Mesenchymal stem cell (in vitro differentiated cells and primary cell): ENCODE measurements around the gene C19orf12.

Experiments
- DNase-seq: peaks from one replicate; pipeline ENCODE4 v3.0.0-alpha.2; 2013
- H2AFZ ChIP-seq: one replicate; pipeline ENCODE4 v1.6.1; 2013; ENCODE audit warnings: low read depth, mild to moderate bottlenecking, control low read depth, inconsistent platforms, low read length, moderate library complexity
- H2AK5ac ChIP-seq: 2 replicates; pipeline ENCODE4 v1.6.1; 2013; ENCODE audit warnings: low read length, moderate library complexity, mild to moderate bottlenecking, inconsistent platforms; ENCODE audit not compliant: severe bottlenecking
- H2BK120ac ChIP-seq: one replicate; pipeline ENCODE4 v1.6.1; 2013; ENCODE audit warnings: low read depth, mild to moderate bottlenecking, inconsistent platforms, low read length, moderate library complexity
- H2BK12ac ChIP-seq, 2 experiments: one replicate each; pipeline ENCODE4 v1.6.1; 2013; ENCODE audit warnings: inconsistent platforms in 2 of 2, low read length in 2 of 2, mild to moderate bottlenecking in 2 of 2, moderate library complexity in 2 of 2, control low read depth in 1 of 2
- H2BK15ac ChIP-seq: one replicate; pipeline ENCODE4 v1.6.1; 2013; ENCODE audit warnings: mild to moderate bottlenecking, low read depth, inconsistent platforms; ENCODE audit not compliant: poor library complexity, severe bottlenecking
- H2BK5ac ChIP-seq: 2 replicates; pipeline ENCODE4 v1.6.1; 2013; ENCODE audit warnings: low read depth, mild to moderate bottlenecking, low read length, control low read depth, inconsistent platforms; ENCODE audit not compliant: poor library complexity, severe bottlenecking
- H3K14ac ChIP-seq, 2 experiments: one replicate each; pipeline ENCODE4 v1.6.1; 2013; ENCODE audit warnings: inconsistent platforms in 2 of 2, low read length in 2 of 2, control low read depth in 1 of 2, mild to moderate bottlenecking in 1 of 2, moderate library complexity in 1 of 2
- H3K18ac ChIP-seq, 2 experiments: one replicate each; pipeline ENCODE4 v1.6.1; 2013; ENCODE audit warnings: inconsistent platforms in 2 of 2, low read length in 2 of 2, control low read depth in 1 of 2, low read depth in 1 of 2, mild to moderate bottlenecking in 1 of 2
- H3K23ac ChIP-seq, 2 experiments: one replicate each; pipeline ENCODE4 v1.6.1; 2013; ENCODE audit warnings: inconsistent platforms in 2 of 2, low read length in 2 of 2, mild to moderate bottlenecking in 2 of 2, moderate library complexity in 2 of 2, control low read depth in 1 of 2
- H3K27ac ChIP-seq: 2 replicates; pipeline ENCODE4 v1.5.1; 2013; ENCODE audit warnings: mild to moderate bottlenecking, moderate library complexity, low read length, control low read depth, inconsistent platforms; ENCODE audit not compliant: poor library complexity, severe bottlenecking
- H3K27me3 ChIP-seq, 2 experiments: 2 replicates each; pipeline versions ENCODE4 v1.6.1 to v1.7.0; 2013; ENCODE audit warnings: low read length in 2 of 2, mild to moderate bottlenecking in 2 of 2, moderate library complexity in 2 of 2, control low read depth in 1 of 2, inconsistent platforms in 1 of 2; ENCODE audit not compliant: control insufficient read depth in 1 of 2, insufficient read depth in 1 of 2
- H3K36me3 ChIP-seq, 2 experiments: 2 replicates each; pipeline versions ENCODE4 v1.6.1 to v1.7.0; 2013; ENCODE audit warnings: low read length in 2 of 2, control low read depth in 1 of 2, inconsistent platforms in 1 of 2, low read depth in 1 of 2, mild to moderate bottlenecking in 1 of 2; ENCODE audit not compliant: insufficient read depth in 2 of 2, control insufficient read depth in 1 of 2
- H3K4ac ChIP-seq, 2 experiments: one replicate each; pipeline ENCODE4 v1.6.1; 2013; ENCODE audit warnings: inconsistent platforms in 2 of 2, low read length in 2 of 2, mild to moderate bottlenecking in 2 of 2, moderate library complexity in 2 of 2, control low read depth in 1 of 2, low read depth in 1 of 2
- H3K4me1 ChIP-seq: 2 replicates; pipeline ENCODE4 v1.6.1; 2013; ENCODE audit warnings: low read depth, low read length, control low read depth; ENCODE audit not compliant: control insufficient read depth, insufficient read depth
- H3K4me2 ChIP-seq: 2 replicates; pipeline ENCODE4 v1.6.1; 2013; ENCODE audit warnings: low read length, mild to moderate bottlenecking, inconsistent platforms; ENCODE audit not compliant: poor library complexity, severe bottlenecking
- H3K4me3 ChIP-seq, 2 experiments: 2 replicates each; pipeline versions ENCODE4 v1.5.1 to v1.7.0; 2013; ENCODE audit warnings: low read length in 2 of 2, mild to moderate bottlenecking in 2 of 2, control low read depth in 1 of 2, low read depth in 1 of 2; ENCODE audit not compliant: insufficient read depth in 1 of 2
- H3K79me1 ChIP-seq: replicated peaks from 2 replicates; pipeline ENCODE4 v1.6.1; 2013; ENCODE audit warnings: mild to moderate bottlenecking, control low read depth, low read length, inconsistent platforms; ENCODE audit not compliant: poor library complexity, severe bottlenecking
- H3K9ac ChIP-seq: 2 replicates; pipeline ENCODE4 v1.7.0; 2013; ENCODE audit warnings: mild to moderate bottlenecking, low read length, moderate library complexity
- H3K9me3 ChIP-seq: 2 replicates; pipeline ENCODE4 v1.7.0; 2013; ENCODE audit warnings: mild to moderate bottlenecking, low read length; ENCODE audit not compliant: control insufficient read depth
- H4K8ac ChIP-seq: one replicate; pipeline ENCODE4 v1.6.1; 2013; ENCODE audit warnings: inconsistent platforms, mild to moderate bottlenecking, low read length, moderate library complexity
- H4K91ac ChIP-seq: one replicate; pipeline ENCODE4 v1.6.1; 2013; ENCODE audit warnings: mild to moderate bottlenecking, low read length, inconsistent platforms
- WGBS: methylation state at CpG from one replicate; pipeline ENCODE4 v1.1.7; 2013; ENCODE audit warnings: mixed read lengths; 5-methylcytosine and 5-hydroxymethylcytosine counted together

Gene C19orf12

DNA sequence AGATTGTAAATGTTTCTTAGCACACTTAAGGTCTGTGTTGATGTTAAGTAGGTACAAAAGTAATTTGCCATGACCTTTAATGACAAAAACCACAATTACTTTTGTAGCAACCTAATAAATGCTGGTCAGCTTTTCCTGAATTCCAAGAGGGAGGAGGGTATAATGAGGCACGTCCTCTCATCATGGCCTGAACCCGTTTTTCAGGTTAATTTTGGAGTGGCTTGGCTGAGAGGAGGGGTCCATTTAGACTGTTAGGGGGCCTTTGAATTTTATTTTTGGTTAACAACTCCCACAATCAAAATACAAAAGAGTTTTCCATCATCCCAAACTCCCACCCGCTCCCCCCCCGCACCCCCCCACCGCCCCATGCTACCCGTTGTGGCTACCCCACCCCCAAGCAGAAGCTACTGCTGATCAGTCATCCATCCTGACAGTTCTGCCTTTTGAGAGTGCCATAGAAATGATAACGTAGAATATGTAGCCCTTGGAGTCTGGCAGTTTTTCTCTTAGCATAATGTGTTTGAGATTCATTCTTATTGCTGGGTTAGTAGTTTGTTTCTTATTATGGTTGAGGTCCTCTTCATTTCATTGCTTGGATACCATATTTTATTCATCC, 64.2 kb downstream of the C19orf12 start:
- H3K4ac ChIP-seq, result no peak overlapping the region
- H3K9me3 ChIP-seq, result no peaks in the 10 kb centered on the region
- H3K27ac ChIP-seq, result no peak overlapping the region
- no peak overlapping the region for H3K4me3 ChIP-seq
- no peak overlapping the region for H4K91ac ChIP-seq
- no peaks in the 10 kb centered on the region for H3K36me3 ChIP-seq
- DNase-seq, result no peak
- no peak overlapping the region for H3K23ac ChIP-seq
- H2AK5ac ChIP-seq, result no peak overlapping the region
- 58% methylated on average over 3 of the region's 7 CpGs for WGBS
- H2BK12ac ChIP-seq, result no peak overlapping the region
- H2BK5ac ChIP-seq, result no peak overlapping the region
- no peak overlapping the region for H3K4me2 ChIP-seq
- no peaks in the 10 kb centered on the region for H3K79me1 ChIP-seq
- peaks cover 0 to 16% of the 10 kb centered on the region in 2 experiments for H3K27me3 ChIP-seq
- H2AFZ ChIP-seq, result no peak overlapping the region
- no peaks in the 10 kb centered on the region for H3K4me1 ChIP-seq
- no peak overlapping the region for H2BK120ac ChIP-seq
- no peak overlapping the region for H3K9ac ChIP-seq
- H2BK15ac ChIP-seq, result no peak overlapping the region
- no peak overlapping the region for H3K14ac ChIP-seq
- H4K8ac ChIP-seq, result no peak overlapping the region
- H3K18ac ChIP-seq, result no peak overlapping the region
